Upper lobe of right lung (tissue), 1 donor: Measurements from ENCODE around the gene UBXN11. TPM values are rescaled to one million over a fixed set of nuclear protein-coding genes. Genes with fewer than 3 reads are reported as not detected.
A peak's percentile ranks its signal among the peaks of the same experiment; 100 is the strongest.

Experiments used
- ATAC-seq: fragments of 200-7000 bp; cut with Tn5 transposase; one replicate; pipeline ENCODE4 v1.9.1; 2020; ENCODE audit warnings: mild to moderate bottlenecking, moderate library complexity
- DNase-seq: peaks from one replicate; pipeline ENCODE4 v3.0.0-alpha.2; 2020
- H3K27ac ChIP-seq: fragments of 200-600 bp; one replicate; pipeline ENCODE4 v1.8.0; 2022
- H3K27me3 ChIP-seq: fragments of 200-600 bp; one replicate; pipeline ENCODE4 v1.8.0; 2022; ENCODE audit warnings: mild to moderate bottlenecking
- H3K36me3 ChIP-seq: fragments of 200-600 bp; one replicate; pipeline ENCODE4 v1.8.0; 2022
- H3K4me1 ChIP-seq: fragments of 200-600 bp; one replicate; pipeline ENCODE4 v1.8.0; 2022
- H3K4me3 ChIP-seq: fragments of 200-600 bp; one replicate; pipeline ENCODE4 v1.8.0; 2022; ENCODE audit warnings: mild to moderate bottlenecking
- H3K9me3 ChIP-seq: fragments of 200-600 bp; one replicate; pipeline ENCODE4 v1.8.0; 2022
- intact Hi-C: fragments of 100-400 bp; cut with DNase I; formaldehyde crosslinking; loops from one replicate; pipeline ENCODE4 v1.11.0; 2022
- total RNA-seq: library from RNA; stranded (reverse); fragmentation: NEBNext Ultra II Directional; extraction: Animal tissue kit (Norgen Biotek cat#: 25700); gene quantifications from one replicate; pipeline ENCODE4 v1.2.1, GENCODE V29; 2021
- TF ChIP-seq, protein P1 (sequence below): fragments of 200-600 bp; IDR thresholded peaks from one replicate; pipeline ENCODE4 v1.8.0; 2022; ENCODE audit warnings: antibody characterized with exemption
- donor health status: DM: no; HTN: yes; CAD: no; lungs with severe emphysema.

The UBXN11 gene
- total RNA-seq, 1 donor from 2014 or later, result 37.0 TPM

DNA sequence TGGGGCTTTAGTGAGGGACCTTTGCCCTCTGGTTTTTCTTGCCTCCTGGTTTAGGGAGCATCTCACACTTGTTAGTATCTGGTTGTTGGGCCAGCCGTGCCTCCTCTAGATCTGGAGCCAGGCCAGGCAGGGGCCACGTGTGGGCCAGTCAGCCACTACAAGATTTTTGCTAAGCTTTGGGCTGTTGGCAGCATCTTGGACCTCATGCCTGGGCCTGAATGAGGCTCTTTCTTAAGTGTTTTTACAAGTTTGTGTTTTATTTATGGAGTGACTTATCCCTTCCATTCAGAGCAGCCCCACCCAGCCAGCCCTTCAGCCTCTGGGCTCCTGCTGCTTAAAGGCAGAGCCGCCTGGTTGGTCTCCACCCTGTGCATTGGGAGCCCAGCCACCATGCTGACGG is 28.1 kb downstream of the UBXN11 start:
- DNase-seq (no peak), ATAC-seq (no peak)
- intact Hi-C loops, result loop anchor here (5.0 kb wide), 1 partner anchor 44 kb away; no protein-coding TSS in a partner anchor
- no peaks in the 10 kb centered on the region for H3K9me3 ChIP-seq
- peaks cover 59% of the 10 kb centered on the region for H3K4me1 ChIP-seq
- H3K4me3 ChIP-seq, result no peak overlapping the region
- H3K27ac ChIP-seq, result peak overlapping the region; percentile 89
- H3K27me3 ChIP-seq, result no peaks in the 10 kb centered on the region
- peaks cover 11% of the 10 kb centered on the region for H3K36me3 ChIP-seq
- TF ChIP-seq, protein P1, sequence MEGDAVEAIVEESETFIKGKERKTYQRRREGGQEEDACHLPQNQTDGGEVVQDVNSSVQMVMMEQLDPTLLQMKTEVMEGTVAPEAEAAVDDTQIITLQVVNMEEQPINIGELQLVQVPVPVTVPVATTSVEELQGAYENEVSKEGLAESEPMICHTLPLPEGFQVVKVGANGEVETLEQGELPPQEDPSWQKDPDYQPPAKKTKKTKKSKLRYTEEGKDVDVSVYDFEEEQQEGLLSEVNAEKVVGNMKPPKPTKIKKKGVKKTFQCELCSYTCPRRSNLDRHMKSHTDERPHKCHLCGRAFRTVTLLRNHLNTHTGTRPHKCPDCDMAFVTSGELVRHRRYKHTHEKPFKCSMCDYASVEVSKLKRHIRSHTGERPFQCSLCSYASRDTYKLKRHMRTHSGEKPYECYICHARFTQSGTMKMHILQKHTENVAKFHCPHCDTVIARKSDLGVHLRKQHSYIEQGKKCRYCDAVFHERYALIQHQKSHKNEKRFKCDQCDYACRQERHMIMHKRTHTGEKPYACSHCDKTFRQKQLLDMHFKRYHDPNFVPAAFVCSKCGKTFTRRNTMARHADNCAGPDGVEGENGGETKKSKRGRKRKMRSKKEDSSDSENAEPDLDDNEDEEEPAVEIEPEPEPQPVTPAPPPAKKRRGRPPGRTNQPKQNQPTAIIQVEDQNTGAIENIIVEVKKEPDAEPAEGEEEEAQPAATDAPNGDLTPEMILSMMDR, result no peak

DNA sequence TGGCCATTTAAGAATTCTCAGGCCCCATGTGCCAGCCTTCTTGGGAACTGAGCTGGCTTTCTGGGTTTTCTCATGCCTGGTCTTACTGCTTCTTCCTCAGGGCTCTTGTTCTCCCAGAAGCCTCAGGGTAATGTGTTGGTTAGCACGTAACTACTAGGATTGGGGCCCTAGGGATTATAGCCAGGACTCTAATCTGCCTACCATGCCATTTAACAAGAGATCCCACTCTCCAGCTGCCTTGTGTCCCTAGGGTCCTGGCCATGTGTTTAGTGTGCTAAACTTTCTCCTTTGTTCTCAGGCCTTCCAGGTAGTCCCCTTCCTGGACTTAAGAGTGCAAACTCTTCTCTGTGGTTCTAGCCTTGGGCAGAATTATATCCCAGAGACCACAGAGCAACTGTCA is 28.7 kb downstream of the UBXN11 start:
- Histone ChIP-seq H3K27me3 (no peaks in the 10 kb centered on the region), H3K4me1 (peaks cover 59% of the 10 kb centered on the region), H3K27ac (peak overlapping the region; percentile 89), H3K36me3 (peaks cover 11% of the 10 kb centered on the region), H3K9me3 (no peaks in the 10 kb centered on the region), H3K4me3 (no peak overlapping the region)
- TF ChIP-seq, protein P1, result no peak
- DNase-seq (no peak), ATAC-seq (no peak)
- intact Hi-C loops, result loop anchor here (5.0 kb wide), 1 partner anchor 45 kb away; no protein-coding TSS in a partner anchor

DNA sequence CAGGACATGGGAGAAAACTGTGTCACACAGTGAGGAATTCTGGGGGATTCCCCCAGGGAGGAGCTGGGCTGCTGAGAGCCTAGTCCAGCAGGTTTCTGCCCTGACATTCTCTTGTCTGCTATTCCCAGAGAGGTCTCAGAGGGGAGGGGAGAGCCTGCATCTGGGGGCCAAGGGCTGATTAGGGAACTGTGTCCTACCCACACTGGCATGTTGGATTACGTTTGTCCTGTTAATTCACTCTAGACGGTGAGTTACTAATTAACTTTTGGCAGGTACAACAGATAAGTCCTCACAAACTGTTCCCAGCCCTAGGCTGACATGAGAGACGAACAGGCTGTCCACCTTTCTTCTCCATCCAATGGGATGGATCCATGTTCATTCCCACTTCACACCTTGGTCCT is 29.2 kb downstream of the UBXN11 start:
- Histone ChIP-seq H3K27ac (peak overlapping the region; percentile 89), H3K4me3 (no peak overlapping the region), H3K9me3 (no peaks in the 10 kb centered on the region), H3K27me3 (no peaks in the 10 kb centered on the region), H3K36me3 (peaks cover 11% of the 10 kb centered on the region), H3K4me1 (peaks cover 59% of the 10 kb centered on the region)
- ATAC-seq (no peak), DNase-seq (no peak)
- TF ChIP-seq, protein P1, result no peak
- intact Hi-C loops, result loop anchor here (5.0 kb wide), 1 partner anchor 45 kb away; no protein-coding TSS in a partner anchor

DNA sequence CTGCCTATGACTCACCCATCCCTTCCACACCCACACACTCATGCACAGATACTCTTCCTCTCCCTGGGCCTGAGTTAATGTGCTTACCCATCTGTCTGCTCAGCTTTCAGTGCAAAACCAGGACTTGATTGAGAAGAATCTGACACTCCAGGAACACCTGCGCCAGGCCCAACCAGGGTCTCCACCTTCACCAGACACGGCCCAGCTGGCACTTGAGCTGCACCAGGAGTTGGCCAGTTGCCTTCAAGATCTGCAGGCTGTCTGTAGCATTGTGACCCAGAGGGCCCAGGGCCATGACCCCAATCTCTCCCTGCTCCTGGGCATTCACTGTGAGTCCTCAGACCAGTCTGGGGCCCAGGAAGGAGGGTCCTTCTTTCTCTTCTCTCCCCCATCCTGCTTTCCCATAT is 30.0 kb downstream of the UBXN11 start:
- Histone ChIP-seq H3K4me3 (no peak overlapping the region), H3K27me3 (no peaks in the 10 kb centered on the region), H3K4me1 (peaks cover 54% of the 10 kb centered on the region), H3K9me3 (no peaks in the 10 kb centered on the region), H3K27ac (peak overlapping the region; percentile 89), H3K36me3 (peaks cover 8% of the 10 kb centered on the region)
- intact Hi-C loops, result loop anchor here (5.0 kb wide), 1 partner anchor 46 kb away; no protein-coding TSS in a partner anchor
- TF ChIP-seq, protein P1, result no peak
- ATAC-seq (no peak), DNase-seq (no peak)

DNA sequence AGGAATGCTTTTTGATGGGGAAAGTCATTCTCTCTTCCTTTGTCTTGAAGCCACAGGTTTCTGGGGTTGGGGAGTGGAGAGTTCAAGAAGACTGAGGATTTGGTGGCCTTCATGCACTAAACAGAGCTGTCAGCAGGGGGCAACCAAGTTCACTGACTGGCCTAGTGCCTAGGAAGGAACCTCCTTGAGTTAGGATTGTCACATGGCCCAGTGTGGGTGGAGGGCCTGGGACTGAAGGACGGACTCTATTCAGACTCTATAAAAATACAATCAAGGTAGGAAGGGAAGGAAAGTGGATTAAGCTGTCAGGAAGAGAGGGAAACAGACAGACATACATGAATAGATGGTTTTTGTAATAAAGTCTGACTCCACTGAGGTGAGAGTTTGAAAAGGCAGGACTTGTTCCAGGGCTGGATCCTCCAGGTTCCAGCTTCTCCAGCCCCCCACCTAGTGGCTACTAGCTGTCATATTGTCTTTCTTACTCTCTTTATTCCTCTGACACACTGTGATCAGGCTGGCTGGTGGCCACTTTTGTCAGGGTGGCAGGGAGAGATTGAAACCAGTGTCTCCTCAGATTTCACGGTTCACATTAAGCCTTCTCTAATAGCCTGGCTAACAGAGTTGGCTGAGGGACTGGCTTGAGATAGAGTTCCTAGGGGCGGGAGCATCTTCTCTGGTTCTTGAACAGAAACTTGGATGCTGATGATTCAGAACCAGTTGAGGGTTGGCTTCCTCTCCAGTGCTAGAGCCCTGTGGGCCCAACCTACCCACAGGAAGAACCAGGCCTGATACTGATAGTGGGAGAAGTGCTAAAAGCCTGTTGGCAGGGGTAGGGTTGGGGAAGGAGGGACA is 30.6 kb downstream of the UBXN11 start:
- intact Hi-C loops, result loop anchor here (5.0 kb wide), 1 partner anchor 46 kb away; no protein-coding TSS in a partner anchor
- peak; percentile 77 for ATAC-seq
- Histone ChIP-seq H3K27me3 (no peaks in the 10 kb centered on the region), H3K4me3 (no peak overlapping the region), H3K4me1 (peaks cover 49% of the 10 kb centered on the region), H3K36me3 (peaks cover 10% of the 10 kb centered on the region), H3K27ac (peak overlapping the region; percentile 89), H3K9me3 (no peaks in the 10 kb centered on the region)
- TF ChIP-seq, protein P1, result peak; percentile 78
- DNase-seq, result peak; percentile 85
